HG02870 (cell line): ENCODE measurements around the gene ADCY6.

Experiments used
- ATAC-seq: cut with Tn5 transposase; IDR thresholded peaks from one replicate; pipeline ENCODE4 v1.9.1; 2021; ENCODE audit warnings: mild to moderate bottlenecking, moderate library complexity; ENCODE audit not compliant: unreplicated experiment

The ADCY6 gene

GRCh38 chr12:48786591-48787544, 2.0 kb downstream of the ADCY6 start:
- no peak for ATAC-seq

GRCh38 chr12:48783432-48783831, 5.5 kb downstream of the ADCY6 start:
- ATAC-seq = no peak

- ATAC-seq = no peak
Observed at GRCh38 chr12:48782457-48783395, 6.2 kb downstream of the ADCY6 start.

- no peak for ATAC-seq
Observed at GRCh38 chr12:48781750-48782456, 7.0 kb downstream of the ADCY6 start.

- no peak for ATAC-seq
Observed at GRCh38 chr12:48780381-48781025, 8.4 kb downstream of the ADCY6 start.

- no peak for ATAC-seq
Observed at GRCh38 chr12:48779869-48780268, 9.0 kb downstream of the ADCY6 start.

GRCh38 chr12:48777501-48778400, 11.1 kb downstream of the ADCY6 start:
- no peak for ATAC-seq

GRCh38 chr12:48776956-48777355, 11.9 kb downstream of the ADCY6 start:
- no peak for ATAC-seq

- ATAC-seq = no peak
Observed at GRCh38 chr12:48775991-48776649, 12.8 kb downstream of the ADCY6 start.

- ATAC-seq = no peak
Observed at GRCh38 chr12:48775299-48775698, 13.6 kb downstream of the ADCY6 start.

GRCh38 chr12:48774516-48774915, 14.4 kb downstream of the ADCY6 start:
- ATAC-seq = no peak

- no peak for ATAC-seq
Observed at GRCh38 chr12:48773686-48774085, 15.2 kb downstream of the ADCY6 start.

- ATAC-seq = no peak
Observed at GRCh38 chr12:48771588-48772112, 17.2 kb downstream of the ADCY6 start.

GRCh38 chr12:48770756-48771155, 18.1 kb downstream of the ADCY6 start:
- ATAC-seq = no peak

- ATAC-seq = no peak
Observed at GRCh38 chr12:48768736-48769135, 20.2 kb downstream of the ADCY6 start.

- no peak for ATAC-seq
Observed at GRCh38 chr12:48768147-48768546, 20.7 kb downstream of the ADCY6 start.

GRCh38 chr12:48767521-48767920, 21.4 kb downstream of the ADCY6 start:
- ATAC-seq = no peak

- no peak for ATAC-seq
Observed at GRCh38 chr12:48767047-48767446, 21.8 kb downstream of the ADCY6 start.

- ATAC-seq = no peak
Observed at GRCh38 chr12:48765753-48766162, 23.1 kb downstream of the ADCY6 start.
